ENCODE results near the gene NTM.
A peak's percentile ranks its signal among the peaks of the same experiment; 100 is the strongest.

NTM gene

DNA sequence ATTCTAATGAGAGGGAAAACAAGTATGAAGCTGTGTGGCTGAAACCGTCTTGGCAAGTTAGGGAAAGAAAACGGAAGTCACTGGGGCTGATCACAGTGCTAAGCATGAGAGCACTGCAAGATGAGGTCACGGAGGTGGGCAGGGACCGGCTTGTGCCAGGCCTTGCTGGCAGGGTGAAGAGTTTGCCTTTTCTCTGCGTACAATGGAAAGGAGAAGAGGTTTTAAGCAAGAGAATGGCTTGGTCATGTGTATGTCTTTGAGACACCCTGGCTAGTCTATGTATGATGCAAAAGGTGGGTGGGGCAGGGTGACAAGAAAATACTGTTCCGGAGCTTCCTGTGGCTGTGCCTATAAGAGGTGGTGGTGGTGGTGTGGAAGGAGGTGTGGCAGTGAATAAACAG, 567.9 kb downstream of the NTM start:
- in situ Hi-C loops (cut with HindIII; ENCODE audit: low sequenced_read_pairs), result no loop called here
- no peak overlapping the region for H3K4me3 ChIP-seq (ENCODE audit: low read depth, low read length)
- DNase-seq (ENCODE audit: low read depth, low spot score), result no peak
- TF ChIP-seq, protein P1, sequence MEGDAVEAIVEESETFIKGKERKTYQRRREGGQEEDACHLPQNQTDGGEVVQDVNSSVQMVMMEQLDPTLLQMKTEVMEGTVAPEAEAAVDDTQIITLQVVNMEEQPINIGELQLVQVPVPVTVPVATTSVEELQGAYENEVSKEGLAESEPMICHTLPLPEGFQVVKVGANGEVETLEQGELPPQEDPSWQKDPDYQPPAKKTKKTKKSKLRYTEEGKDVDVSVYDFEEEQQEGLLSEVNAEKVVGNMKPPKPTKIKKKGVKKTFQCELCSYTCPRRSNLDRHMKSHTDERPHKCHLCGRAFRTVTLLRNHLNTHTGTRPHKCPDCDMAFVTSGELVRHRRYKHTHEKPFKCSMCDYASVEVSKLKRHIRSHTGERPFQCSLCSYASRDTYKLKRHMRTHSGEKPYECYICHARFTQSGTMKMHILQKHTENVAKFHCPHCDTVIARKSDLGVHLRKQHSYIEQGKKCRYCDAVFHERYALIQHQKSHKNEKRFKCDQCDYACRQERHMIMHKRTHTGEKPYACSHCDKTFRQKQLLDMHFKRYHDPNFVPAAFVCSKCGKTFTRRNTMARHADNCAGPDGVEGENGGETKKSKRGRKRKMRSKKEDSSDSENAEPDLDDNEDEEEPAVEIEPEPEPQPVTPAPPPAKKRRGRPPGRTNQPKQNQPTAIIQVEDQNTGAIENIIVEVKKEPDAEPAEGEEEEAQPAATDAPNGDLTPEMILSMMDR (IDR thresholded peaks at IDR 0.05; ENCODE audit: low read depth, low read length), result no peak

DNA sequence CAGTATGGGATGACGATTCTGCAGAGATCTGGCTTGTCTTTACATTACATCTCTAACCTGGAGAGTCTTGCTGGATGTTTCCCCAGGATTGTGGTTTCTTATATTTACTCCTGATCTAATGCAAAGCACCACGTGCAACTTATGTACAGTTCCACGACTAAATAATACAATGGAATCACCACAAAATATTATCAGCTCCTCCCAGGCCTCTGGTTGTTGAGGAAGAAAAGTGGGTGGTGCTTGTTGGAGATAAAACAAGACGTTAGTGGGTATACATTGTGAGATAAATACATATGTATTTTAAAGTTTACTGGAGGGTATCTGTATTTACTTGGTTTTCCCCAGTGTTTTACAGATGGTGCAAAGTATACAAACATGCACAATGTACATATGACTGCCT, 569.7 kb downstream of the NTM start:
- TF ChIP-seq, protein P1 (IDR thresholded peaks at IDR 0.05; ENCODE audit: low read depth, low read length), result no peak
- in situ Hi-C loops (cut with HindIII; ENCODE audit: low sequenced_read_pairs), result no loop called here
- DNase-seq (ENCODE audit: low read depth, low spot score), result no peak
- H3K4me3 ChIP-seq (ENCODE audit: low read depth, low read length), result no peak overlapping the region

DNA sequence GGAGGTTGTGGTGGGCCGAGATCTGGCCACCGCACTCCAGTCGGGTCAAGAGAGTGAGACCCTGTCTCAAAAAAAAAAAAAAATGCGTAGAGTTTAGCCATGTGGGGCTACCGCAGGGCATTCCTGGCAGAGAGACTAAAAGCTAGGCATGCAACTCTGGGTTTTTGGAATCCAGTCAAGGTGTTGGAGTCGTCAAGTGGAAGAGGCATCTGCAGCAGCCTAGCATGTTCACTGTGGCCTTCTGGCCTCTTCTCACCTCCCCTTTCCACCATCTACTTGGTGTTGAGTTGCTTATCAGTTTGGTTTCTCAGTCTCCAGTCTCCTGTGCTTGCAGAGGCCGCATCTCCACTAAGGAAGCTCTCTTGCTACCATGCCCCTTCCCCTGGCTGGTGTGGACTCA, 572.5 kb downstream of the NTM start:
- TF ChIP-seq, protein P1 (IDR thresholded peaks at IDR 0.05; ENCODE audit: low read depth, low read length), result no peak
- in situ Hi-C loops (cut with HindIII; ENCODE audit: low sequenced_read_pairs), result no loop called here
- DNase-seq (ENCODE audit: low read depth, low spot score), result no peak
- no peak overlapping the region for H3K4me3 ChIP-seq (ENCODE audit: low read depth, low read length)

DNA sequence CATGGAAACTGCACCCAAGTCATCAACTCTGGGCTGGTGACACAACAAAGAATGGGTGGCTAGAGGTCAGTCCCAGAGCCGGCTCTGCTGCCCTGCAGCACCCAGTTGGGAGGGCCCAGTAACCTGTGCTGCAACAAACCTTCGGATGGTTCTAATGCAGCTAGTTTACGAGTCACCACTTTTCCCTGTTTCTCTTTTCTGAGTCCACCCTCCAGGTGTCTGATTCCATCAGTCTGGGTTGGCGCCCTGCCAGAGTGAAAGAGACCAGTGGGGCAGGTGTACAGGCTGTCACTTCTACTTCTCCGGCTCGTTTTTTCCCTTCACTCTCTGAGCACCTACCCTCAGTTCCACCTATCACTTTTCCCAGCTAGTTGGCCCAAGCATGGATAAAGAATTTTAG, 572.9 kb downstream of the NTM start:
- TF ChIP-seq, protein P1 (IDR thresholded peaks at IDR 0.05; ENCODE audit: low read depth, low read length), result no peak
- DNase-seq (ENCODE audit: low read depth, low spot score), result no peak
- in situ Hi-C loops (cut with HindIII; ENCODE audit: low sequenced_read_pairs), result no loop called here
- no peak overlapping the region for H3K4me3 ChIP-seq (ENCODE audit: low read depth, low read length)

DNA sequence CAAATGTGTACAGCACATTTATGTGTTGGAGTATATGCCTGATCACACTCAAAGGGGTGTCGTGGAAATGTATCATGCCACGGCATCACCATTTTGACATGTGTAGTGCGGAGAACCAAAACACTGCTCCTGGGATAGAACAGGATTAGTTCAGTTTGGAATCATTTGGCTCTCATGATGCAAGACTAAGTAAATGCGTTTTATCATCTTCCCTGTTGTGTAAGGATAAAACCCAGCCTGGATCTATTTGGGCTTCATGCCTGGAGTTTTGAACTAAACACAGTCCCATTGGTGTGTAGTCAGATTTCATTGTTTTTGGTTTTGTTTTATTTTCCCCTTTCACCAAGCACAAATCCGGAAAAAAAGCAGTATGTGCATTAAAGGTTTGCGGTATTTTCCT, 574.3 kb downstream of the NTM start:
- peak; percentile 18 for DNase-seq (ENCODE audit: low read depth, low spot score)
- TF ChIP-seq, protein P1 (IDR thresholded peaks at IDR 0.05; ENCODE audit: low read depth, low read length), result no peak
- in situ Hi-C loops (cut with HindIII; ENCODE audit: low sequenced_read_pairs), result no loop called here
- H3K4me3 ChIP-seq (ENCODE audit: low read depth, low read length), result no peak overlapping the region

DNA sequence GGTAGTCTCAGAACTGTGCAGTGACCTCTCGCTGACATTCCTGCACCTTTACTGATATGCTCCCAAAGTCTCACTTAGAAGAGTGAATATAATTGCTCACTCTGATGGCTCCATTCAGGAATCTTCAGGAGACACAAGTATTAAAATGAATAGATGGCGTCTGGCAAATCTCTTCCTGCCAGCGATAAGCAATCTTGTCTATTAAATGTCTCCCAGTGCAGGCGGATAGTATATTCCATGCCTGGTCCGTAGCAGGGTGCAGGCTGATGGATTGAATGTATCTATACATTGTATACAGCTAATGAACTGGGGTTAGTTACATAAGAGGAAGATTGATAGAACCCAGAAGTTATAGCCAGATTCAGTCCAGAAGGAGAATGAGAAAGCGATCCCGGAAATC, 575.3 kb downstream of the NTM start:
- in situ Hi-C loops (cut with HindIII; ENCODE audit: low sequenced_read_pairs), result no loop called here

More for the DNA sequence above, 575.3 kb downstream of the NTM start:
- DNase-seq (ENCODE audit: low read depth, low spot score), result no peak
- TF ChIP-seq, protein P1 (IDR thresholded peaks at IDR 0.05; ENCODE audit: low read depth, low read length), result no peak
- no peak overlapping the region for H3K4me3 ChIP-seq (ENCODE audit: low read depth, low read length)

Measured in astrocyte of the spinal cord (primary cell).